COLO668 (cell line): ENCODE measurements around the gene DCLK1.
A peak's percentile ranks its signal among the peaks of the same experiment; 100 is the strongest.

ENCODE experiments used
- DNase-seq: peaks from one replicate; lab custom pipeline; 2025; ENCODE audit not compliant: unreplicated experiment; lab: John Stamatoyannopoulos, UW

DCLK1 gene

DNA sequence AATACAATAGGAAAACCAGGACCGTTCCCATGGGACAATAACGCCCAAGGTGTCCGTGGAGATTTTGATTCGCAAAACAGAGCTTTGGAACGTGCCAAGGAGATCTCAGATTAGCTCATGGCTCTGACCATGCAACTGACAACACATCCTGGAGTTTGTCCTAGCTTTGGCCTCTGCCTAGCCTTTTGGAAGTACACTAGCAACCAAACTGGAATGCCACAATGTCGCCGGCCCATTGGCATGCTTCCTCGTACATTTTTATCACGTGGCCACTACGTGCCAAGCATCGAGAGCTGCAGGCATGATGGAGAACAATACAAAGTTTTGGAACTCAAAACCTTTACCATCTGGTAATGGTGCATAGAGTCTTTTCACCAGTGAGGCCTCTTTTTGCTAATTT is 256.5 kb downstream of the DCLK1 start:
- no peak for DNase-seq

DNA sequence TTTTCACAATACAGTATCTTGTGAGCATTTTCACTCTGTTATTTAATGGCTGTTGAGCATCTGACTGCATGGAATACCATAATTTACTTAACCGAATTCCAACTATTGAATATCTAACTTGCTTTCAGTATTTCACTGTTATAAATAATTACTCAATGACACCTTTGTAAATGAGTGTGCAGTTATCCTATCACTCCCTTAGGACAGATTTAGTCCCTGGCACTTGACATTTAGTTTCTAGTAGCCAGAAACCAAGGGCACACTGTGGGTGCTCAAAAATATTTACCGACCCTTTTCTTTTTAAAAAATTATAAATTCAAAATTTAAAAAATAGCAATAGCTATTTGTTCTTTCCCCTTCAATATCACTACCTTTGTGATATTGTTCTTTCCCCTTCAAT is 258.8 kb downstream of the DCLK1 start:
- DNase-seq = no peak

DNA sequence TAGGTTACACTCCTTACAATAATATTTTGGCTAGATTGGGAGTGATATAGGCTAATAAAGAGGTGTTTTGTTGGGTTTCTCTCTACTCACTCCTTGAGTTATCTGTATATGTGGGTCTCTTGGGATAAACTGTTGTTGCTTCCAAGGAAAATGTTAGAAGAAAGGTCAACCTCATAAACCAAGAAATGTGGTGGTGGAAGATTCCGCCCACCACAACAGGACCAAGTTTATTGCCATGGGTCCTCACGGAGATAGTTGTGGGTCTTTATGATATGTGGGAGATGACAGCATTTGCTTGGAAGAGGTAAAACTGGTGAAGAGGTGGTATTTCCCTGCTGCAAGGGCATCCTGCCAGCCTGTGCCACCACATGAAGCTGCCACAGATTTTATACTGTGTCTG is 259.6 kb downstream of the DCLK1 start:
- DNase-seq = no peak

DNA sequence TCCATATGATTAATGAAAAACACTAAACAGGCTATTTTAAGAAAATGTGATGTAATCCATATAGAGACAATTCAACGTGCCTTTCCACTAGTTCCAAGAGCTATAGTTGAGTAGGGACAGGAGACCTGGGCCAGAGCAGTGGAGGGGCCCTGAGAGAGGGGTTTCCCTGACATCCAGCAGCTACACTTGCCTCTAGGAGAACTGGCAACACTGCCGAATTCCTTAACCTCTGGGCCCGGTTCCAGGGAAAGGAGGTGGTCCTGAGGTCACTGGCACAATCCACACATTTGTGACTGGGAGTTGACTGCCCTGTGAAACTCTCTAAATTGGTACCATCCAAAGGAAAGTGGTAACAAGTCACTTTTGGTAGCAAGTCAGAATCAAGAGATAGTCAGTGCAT is 264.4 kb downstream of the DCLK1 start:
- DNase-seq = no peak

DNA sequence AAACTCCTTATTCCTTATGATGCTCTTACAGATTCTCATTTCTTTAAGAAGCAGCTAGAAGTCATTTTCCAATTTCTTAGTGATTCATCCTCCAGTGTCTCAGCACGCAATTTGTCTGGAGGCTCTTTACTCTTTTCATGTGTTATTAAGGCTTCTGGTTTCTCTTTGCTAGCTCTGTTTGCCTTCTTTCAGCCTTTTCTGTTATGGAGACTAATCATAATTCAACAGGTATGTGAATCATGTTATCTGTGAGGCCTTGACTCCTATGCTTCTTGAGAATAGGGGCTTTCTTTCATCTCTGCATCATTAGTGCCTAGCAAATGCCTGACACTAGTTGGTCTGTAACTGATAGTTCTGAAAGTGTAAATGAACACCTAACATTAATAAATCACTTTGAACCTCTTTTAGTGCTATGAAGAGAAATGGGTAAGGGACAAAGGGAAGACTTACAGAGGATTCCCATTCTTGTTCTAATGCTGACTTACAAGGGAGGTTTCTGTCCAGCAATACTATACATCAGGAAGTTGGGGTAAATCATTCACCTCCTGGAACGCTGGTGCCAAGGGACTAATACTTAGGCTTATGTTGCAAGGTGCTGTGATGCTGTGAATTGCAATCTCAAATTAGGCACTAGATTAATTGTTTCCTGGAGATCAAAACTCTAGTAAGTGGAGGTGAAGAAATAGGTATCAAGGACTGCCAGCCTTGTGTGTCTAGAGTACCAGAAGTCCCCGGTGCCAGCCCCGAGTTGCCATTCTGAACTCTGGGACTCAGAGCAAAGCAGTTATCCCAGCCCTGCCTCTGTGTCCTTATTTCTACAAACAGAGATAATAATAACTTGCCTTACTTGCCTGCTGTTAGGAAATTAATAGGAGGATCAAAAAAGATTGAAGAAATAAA is 265.6 kb downstream of the DCLK1 start:
- DNase-seq = no peak

DNA sequence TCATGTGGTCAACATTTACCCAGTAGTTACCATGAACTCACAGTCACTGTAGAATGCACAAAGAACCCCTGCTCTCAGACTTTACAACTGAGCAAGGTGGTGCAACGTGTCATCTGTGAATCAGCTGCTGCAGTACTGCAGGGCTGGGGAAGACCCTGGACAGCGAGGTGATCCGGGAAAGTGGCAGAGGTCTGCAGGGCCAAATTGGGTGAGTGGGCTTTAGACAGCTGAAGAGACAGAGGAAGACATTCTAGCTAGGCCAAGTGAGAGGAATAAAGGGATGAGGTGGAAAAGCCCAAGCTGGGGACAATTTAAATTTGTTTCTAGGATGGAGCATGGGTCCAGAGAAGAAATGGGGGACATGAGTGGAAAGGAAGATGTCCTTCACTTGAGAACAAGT is 270.5 kb downstream of the DCLK1 start:
- no peak for DNase-seq

DNA sequence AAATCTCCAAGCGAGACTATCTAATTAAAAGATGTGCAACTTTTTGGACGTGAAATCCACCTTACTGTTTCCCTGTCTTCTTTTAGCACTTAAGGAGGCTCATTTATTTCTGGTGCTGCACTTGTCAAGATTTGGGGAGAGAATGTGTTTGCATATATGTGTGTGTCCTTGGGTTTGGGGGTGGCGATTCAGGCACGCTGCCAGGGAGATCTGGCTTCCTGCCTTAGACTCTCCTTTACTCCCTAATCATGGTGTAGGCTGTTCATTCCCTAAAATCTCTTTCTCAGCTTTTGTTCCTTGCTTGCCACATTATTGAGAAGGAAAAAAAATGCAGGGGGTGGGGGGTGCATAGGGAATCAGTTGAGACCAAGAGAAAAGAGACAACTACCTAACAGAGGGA is 271.2 kb downstream of the DCLK1 start:
- no peak for DNase-seq

DNA sequence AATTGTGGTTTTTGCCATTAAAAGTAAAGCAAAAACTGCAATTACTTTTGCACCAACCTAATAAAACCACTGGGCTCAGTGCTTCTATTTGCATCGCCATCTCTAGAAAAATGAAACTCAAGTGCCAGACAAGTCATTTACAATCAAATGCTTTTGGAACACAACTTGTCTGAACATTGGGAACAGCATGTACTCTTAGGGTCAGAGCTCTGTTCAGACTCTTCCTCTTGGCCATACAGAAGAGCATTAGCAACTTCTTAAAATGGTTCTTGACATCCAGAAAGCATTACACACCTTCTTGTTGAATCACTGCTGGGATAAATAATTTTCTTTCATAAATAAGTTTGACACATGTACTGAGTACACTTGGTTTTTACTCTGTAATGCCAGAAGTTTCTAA is 272.5 kb downstream of the DCLK1 start:
- DNase-seq = no peak

DNA sequence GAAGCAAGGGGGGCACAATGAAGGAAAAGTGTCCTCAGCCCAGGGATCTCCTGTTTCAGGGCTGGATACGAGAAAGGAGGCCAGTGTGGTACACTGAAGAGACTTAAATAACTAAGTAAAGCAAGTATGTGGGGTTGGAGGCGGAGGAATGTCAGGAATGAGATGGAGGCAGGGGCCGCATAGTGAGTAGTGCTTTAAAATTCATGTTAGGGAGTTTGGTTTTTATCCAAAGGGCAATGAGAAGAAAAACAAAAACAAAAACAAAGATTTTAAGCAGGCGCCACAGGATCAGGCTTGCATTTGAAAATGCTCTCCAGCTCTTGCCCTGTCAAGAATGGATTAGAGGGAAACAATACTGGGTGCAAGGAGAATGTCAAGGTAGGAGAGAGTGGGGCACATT is 273.4 kb downstream of the DCLK1 start:
- DNase-seq = no peak

DNA sequence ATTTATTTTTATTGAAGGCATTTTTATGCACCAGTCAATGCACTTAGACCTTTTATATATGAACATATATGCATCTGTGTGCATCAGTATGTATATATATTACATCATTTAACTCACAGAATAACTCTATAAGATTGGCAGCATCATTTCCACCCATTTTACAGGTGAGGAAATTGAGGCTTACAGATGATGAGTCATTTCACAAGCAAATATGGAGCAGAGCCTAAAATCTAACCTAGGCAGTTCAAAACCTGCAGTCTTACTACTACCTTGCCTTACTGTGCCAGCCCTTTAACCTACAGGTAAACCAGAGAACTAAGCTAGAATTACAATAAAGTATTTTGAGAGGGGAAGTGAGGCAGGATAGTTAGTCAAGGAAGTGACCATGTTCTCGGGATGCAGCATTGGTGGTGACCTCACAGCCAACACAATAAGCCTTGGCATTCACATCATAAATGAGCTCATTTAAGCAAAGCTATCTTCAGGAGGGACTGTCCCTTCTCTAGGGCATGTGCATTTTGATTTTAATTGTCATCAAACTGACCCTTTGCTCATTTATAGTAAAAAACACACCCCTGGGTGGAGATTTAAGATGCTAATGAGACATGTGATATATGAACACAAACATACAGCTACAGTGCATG is 274.3 kb downstream of the DCLK1 start:
- DNase-seq = no peak

DNA sequence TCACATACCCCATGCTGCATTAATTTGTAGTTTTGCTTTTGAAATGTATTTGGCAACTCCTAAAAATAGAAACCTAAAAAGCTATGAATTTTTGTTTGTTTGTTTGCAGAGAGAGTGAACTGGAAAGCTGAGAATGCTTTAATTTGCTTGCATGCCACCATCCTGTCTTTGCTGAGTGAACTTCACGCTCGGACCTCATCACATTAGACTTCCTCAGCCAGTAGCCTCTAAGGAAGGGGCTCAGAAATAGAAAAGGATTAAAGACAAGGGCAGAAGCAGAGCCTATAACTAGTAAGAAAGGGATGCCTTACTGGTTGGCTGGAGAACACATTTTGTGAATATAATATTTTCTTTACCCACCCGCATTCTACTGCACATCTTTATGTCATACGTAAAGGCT is 275.1 kb downstream of the DCLK1 start:
- no peak for DNase-seq

DNA sequence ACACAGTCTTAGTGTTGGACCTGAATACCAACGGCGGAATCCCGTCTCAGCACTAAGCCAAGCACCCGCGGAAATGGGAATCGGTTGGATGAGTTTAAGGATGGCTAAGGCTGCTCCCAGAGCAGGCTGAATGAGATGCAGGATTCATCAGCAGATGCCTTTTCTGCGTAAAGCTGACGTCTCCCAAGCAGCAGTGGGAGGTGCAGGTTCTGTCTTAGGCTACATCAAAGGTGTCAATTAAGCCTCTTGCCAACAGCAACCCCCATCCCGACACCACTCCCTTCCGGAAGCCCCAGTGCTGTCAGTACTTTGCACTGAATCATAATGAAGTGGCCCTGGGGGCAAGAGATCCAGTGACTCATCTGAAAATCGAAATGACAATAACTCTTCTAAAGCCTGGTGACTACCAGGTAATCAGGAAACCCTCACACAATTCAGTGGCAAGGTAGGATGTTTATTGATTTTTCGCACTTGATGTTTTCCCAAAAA is 275.6 kb downstream of the DCLK1 start:
- peak; percentile 92 for DNase-seq

DNA sequence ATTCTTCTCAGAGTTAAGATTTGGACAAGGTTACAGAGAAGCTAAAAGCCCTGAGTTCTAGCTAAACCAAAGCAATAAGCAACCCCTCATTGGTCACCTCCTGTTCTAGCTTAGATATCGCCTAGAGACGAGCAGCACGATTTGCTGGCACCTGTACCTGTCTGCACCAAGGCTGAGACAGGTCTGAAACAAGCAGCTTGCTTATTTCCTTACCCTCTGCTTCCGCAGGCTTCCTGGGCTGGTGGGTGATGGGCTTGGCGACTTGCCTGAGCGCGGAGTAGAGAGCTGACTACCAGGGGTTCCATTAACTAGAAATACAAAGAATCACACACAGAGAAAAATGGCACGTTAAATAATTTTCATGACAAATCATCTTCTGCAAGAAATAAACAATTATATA is 276.9 kb downstream of the DCLK1 start:
- DNase-seq = no peak

DNA sequence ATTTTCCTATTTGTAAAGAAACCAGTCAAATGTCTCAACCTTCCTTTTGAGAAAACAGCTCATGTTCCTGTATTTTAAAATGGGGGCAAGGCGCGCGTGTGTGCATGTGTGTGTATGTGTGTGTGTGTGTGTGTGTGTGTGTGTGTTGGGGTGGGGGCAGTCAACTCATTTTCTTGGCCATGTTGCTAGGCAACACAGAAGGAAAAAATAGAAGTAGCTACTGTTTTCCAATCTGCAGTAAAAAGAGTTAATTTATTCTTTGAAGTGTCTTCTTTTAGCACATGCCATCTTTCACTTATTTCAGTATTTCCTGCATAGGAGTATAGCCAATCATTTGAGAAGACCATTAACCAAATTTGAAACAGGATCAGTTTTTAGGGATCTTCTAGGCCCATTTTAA is 279.3 kb downstream of the DCLK1 start:
- DNase-seq = no peak

DNA sequence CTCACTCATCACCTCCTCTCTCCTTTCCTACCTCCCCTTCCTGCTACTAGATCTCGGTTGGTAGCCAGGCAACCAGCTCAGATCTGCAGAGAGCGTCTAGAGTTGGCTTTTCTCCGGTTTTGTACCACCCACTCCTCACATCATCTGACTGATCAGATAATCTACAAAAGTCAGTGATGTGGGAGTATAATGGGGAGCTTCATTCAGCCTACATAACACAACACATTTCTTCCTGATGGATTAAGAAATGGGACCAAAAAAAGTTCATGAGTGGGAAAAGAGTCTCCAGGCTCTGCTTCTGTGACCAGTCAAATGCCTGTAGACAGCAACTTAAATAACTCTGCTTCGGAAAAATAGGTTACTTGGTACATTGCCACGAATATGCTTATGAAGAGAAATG is 279.8 kb downstream of the DCLK1 start:
- DNase-seq = no peak

DNA sequence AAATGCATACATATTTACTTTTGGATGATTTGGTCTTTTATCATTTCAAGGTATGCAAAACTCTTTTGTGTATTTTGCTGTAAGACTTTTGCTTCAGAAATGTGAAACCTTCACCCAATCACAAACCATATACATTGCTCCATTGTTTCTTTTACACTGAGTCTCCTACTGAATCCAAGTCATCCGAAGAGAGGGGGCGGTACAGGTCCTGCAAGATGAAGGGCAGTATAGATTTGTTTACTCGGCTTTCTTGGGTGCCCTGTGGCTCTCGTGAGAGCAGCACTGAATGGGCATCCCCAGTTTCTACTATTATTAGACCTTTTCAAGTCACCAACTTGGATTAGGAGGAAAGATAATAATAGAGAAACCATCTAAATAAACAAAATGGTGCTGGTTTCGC is 280.6 kb downstream of the DCLK1 start:
- DNase-seq = no peak

DNA sequence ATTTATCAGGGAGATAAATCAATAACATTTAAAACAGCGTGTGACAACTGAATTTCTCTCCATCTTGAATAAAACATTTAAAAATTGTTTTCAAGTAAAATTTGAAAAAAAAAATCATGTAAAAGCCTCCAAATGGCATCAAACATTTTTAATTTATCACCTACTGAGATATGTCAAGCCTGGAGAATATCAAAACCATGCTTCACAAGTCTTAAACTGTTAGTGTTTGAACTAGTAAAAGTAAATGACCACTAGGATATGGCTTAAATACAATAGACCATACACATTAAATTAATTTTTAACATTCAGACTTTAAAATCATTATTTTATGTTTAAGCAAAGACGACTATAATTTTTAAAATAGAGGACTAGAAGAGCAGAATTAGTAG is 281.9 kb downstream of the DCLK1 start:
- DNase-seq = no peak

DNA sequence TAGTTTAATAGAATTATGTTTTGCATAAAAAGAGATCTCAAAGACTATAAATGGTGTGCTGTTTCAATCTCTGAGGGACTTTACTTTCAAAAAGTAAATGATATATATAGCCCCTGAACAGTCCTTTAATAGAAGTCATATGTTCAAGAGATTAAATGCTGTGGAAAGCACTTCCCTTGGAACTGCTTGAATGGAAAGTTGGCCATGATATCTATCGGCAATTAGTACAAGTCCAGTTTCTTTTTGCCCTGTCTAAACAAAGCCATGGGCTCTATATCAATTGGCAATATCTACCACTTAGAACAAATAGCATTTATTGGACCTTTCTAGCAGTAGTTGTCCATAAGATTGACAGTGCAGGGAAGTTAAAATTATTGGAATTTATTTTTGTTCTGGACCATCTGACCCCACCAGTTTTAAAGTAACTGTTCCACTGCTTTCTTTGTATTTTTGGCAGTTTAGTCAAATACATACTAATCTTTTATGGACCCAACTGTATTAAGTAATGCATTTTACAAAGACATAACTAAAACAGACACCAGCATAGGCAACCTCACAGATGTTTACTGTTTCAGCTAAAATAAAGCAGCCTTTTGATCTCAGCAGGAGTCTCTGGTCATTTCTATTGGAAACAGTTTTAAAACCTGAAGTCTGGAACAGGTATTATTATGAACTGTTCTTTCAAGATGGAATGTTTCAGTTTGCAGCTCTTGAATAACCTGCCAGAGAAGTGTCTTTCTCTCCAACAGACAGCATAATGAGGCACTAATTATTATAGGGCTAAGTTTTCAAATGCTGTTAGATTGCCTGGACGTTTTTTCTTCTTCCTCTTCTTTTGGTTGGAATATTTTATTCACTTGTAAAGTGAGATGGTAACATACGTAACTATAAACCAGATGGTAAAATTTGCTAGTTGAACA is 282.6 kb downstream of the DCLK1 start:
- DNase-seq = no peak

DNA sequence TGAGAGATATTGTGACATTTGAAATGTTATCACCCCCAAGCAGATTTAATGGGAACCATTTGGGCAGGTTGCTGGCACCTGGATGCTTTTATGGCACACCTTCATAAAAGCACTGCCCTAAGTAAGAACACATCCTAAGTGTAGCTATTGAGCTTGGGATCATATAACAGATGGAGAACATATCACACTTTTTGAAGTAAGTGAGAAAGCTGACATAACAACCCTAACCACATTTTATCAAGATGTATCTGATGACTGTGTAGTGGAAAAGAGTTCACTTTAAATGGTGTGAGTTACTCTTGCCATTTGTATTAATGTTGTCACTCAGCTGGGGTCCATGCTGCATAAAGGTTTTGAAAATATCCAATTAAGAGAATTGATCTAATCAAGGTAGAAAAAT is 287.9 kb downstream of the DCLK1 start:
- DNase-seq = no peak

DNA sequence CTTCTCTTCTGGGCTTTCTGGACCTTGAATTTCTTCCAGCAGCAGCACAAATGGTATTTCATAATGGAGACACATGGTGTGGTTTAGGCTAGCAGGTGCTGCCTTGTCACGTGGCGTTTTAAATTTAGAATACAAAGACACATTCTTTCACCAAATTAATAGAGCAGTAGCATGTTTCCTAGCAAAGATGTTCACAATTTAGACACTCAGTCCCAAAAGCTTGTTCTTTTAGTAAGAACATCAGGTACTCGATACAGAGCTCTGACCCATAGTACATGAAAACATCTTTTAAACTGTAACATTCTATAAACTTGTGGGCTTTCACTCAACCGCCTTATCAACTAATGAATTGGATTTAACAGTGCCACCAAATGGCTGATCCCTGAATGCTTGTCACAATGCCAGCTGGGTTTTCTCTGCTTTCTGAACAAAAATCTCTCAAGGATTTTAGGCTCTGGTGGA is 290.1 kb downstream of the DCLK1 start:
- no peak for DNase-seq

DNA sequence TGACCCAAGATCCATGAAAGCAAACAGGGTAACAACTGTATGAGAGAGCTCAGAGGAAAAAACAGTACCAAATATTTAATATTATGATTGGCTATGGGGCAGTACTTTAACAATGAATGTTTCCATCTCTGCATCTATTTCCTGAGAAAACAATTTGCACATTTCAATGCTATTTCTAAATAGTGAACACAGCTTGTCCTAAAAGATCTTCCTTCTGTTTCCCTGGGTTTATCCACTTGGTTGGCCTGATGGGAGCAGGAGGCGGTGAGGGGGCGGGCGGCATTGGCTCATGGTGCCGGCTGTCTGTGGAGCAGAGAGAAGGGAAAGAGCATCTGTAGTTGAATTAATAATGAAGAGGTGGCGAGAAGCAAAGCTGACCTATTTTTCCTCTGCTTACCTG is 291.4 kb downstream of the DCLK1 start:
- DNase-seq = no peak
